K562 treated with DMSO at 1 percent for 12 hours (cell line): ENCODE results near the gene CKS1B. TPM values are rescaled to one million over a fixed set of nuclear protein-coding genes. Genes with fewer than 3 reads are reported as not detected.

Source experiments
- total RNA-seq: library from RNA; unstranded; fragments of 300-600 nt; gene quantifications from 2 replicates; pipeline ENCODE4 v1.2.3, GENCODE V29; 2022; ENCODE audit not compliant: insufficient read depth

The CKS1B gene
- 450 and 472 TPM in 2 replicates for total RNA-seq

DNA sequence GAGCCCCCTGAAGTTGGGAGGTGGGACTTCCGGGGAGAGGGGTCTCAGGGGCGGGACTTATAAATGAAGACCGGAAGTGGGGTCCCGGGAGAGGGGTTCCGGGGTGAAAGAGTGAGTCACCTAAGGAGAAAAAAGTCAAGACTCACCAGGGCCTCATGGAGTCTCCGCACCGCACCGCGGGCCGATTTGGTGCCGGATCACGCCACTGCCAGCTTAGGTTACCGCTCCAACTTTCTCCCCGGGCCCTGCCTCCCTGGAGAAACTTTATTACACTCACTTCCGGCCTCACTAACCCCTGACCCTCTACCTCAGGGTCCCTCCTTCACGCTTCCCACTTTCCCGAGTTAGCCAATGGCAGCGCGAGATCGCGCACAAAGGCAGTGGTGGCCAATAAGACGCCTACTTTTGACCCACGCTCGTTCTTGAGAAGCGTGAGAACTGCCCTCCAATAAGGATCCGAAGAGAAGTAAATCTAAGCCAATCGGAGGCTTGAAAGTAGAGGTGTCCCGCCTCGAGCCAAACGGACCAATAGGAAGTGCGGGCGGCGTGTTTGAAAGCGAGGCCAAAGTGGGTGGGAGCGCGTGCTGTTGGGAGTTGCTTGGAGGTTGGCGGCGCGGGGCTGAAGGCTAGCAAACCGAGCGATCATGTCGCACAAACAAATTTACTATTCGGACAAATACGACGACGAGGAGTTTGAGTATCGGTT lies at the start of gene CKS1B:
CKS1B (plus strand) TSS at position 580 of the 706 bp plus-strand sequence; CDS start at position 645, 65 bp downstream.

DNA sequence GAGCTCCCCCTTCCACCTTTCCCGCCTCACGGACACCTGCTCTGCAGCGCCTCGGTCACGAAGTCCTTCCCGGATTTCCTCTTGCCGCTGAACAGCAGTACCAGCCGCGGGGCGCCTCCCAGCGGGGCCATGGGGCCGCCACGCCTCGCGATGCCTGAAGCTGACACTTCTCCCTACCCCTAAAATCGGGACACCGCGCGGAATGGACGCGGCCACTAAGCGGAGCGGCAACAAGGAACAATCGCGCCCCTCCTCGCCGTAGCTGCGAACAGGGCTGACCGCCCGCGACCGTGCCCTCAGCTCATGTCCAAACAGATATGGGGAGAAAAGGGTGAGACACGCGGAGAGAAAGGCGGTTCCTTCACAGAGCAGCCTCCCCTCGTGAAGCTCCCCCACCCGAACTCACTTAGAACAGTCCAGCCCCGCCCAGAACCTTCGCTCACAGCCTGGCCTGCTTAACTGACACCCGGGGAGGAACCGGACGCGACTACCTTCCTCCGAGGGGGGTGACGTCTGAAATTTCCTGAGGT lies 37.9 kb upstream of the CKS1B start, which contains the start of gene PMVK:
PMVK (minus strand) TSS at position 165 of the 530 bp plus-strand sequence; CDS start at position 131, 34 bp downstream.

DNA sequence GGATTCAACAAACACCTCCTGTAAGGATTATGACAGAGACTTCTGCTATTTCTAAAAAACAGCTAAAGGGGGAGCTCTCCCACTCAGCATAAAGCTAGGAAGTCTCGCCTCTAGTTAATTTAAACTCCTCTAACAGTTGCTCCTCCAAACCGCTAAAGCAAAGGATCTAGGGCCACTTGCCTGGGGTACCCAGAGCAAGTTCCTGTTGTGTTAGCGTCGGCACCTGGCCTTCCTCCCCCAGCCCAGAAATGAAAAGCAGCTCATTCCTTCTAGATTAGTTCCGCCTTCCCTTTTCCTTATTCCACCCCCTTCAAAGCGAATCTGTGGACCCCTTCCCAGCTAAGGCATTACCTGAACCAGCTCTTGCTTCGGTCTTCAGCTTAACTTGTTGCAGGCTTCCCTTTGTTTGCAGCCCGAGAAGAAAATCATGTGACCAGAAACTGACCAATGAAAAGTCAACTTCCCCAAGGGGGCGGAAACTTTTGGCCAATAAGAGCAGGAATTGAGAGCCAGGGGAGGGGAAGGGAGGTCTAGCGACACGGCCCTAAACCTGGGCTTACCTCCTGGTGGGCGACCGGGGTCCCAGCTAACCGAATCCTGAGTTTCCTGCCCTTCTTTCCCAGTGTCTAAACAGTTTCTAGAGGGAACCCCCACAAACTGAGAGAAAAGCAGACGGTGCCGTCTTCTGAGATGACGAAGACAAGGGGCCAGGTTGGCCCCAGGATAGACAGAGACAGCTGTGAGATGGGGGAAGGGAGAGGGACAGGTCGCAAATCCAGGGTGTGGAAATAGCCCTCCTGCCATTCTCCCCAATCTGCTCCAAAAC lies 18.6 kb upstream of the CKS1B start, which contains the start of gene PBXIP1:
PBXIP1 (minus strand) TSS at position 382 of the 826 bp plus-strand sequence. CDS start 2,378 bp downstream, outside the sequence.

DNA sequence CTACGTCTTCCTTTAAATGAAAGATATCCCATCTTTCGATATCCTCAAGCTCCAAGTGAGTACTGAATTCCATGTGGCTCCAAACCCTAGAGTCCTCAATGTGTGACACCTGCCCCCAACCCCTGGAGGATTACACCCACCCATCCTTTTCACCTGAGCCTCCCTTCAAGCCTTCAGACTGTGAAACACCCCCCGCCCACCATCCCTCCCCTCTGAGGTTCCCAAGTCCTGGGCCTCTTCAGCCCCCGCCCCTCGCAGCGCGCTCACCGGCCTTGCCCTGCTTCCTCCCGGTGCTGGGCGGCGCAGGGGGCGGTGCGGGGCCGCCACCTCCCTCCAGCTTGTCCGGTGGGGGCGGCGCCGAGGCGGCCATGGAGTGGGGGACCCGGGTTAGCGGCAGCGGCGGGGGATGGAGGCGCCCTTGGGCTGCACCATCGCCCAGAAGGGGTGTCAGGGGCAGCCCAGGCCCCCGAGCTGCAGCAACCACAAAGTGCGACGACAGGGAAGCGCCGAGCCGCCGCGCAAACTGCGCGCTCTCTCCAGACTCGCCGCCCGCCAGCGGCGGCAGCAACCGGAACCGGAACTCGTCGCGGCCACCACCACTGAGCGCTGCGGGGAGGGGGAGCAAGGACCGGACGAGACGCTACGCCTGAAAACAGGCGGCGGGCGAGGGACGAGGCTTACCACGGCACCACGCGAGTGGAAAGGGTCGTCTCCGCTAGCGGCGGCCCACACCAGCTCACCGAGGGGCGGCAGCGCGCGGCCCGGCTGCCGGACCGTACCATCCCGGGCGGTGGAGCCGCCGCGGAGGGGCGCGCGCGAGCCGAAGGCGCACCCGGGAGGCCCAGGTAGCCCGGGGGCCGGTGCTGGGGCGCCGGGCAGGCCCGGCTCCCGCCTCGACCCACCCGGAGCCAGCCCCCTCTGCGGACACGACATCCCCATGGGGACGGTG lies 13.0 kb upstream of the CKS1B start, which contains the start of gene PYGO2:
PYGO2 (minus strand) TSS at position 576 of the 949 bp plus-strand sequence; CDS start at position 370, 206 bp downstream.

DNA sequence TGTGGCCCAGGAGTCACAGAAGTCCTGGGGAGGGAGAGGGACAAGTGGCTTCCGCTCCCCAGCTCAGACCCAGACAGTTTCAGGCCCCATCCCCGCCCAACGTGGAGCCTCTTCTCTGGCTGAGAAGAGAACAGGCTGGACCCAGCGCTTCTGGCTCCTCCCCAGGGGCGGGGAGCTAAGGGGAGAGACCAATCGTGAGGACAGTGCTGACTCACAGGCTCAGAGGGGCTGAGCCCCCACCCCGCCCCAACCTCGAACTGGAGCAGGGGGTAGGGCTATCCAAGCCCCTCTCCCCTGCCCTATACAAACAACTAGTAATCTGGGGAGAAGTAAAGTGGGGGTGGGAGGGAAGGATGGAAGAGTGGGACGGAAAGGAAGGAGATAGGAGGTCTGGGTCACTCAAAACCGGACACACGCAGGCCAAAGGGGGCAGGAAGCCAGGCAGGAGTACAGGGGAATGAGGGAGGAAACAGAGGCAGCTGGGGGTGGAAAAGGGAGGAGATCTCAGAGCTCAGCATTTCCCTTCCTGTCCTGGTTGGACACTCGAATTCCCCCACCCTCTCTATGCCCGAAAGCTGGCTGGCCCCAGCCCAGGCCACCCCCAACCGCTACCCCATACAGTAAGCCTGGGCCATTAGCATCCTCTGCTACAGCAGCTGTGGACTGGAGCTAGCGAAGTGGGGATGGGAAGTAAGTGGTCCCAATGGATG lies 3.7 kb upstream of the CKS1B start, which contains the start of gene SHC1:
SHC1 (minus strand) TSS at position 117 of the 710 bp plus-strand sequence. CDS start 221 bp downstream, outside the sequence.

DNA sequence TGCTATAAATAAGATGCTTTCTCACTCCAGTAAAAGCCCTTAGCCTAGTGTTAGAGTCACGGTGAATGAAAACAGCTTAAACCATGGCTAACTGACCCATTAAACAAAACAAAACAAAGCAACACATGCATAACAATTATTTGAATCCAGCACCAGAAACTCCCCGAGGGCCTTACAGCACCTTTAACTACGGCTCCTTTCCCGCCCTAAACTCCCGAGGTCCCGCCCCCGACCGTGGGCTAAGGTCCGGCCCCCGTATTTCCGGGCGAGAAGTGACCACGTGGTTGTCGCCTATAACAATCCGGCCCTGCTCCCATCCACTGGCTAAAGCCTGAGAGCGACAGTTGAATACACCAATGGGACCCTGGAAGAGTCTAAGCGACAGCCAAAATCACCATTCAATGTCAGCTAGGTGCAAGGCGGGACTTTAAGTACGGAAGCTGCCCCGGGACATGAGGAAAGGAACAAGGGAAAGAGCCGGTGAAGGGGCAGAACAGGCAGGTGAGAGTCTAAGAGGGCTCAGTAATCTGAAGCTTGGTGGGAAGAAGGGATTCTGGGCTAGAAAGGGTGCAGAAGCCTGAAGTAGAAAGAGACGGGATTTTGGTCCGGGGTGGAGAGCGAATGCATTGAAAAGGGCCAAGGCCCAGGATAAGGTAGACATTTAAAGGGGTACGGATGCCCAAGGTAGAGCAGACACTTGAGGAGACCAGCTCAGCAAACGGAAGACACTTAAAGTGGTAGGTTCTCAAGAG lies 8.6 kb downstream of the CKS1B start, which contains the start of gene FLAD1:
FLAD1 (plus strand) TSS at position 448 of the 752 bp plus-strand sequence. CDS start 351 bp downstream, outside the sequence.

DNA sequence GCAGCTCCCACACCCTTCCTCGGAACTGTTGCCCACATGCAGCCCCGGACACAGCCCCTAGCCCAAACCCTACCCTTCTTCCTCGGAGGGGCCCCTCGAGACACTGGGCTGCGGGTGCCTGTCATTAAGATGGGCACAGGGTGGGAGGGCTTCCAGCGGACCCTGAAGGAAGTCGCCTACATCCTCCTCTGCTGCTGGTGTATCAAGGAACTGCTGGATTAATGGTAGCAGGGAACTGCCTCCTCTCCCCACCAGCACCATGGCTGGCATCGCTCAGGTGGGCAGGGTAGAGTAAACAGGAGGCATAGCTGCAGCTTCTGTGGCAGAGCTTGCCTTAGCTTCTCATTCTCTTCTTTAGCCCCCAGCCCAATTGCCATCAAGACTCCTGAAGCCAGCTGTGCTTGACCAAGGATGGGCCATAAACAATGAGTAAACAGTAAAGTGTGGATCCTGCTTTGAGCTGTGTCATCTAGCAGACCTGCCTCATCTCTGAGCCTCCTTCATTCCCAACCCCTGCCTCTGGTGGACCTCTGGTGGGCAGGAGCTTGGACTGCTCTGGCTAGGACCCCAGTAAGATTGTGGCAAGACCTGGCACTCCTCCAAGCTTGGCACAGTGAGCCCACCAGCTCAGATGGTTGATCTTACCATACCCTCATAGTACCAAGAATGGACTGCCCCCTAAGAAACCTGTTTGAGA lies 19.2 kb downstream of the CKS1B start, which contains the start of gene LENEP:
LENEP (plus strand) TSS at position 15 of the 697 bp plus-strand sequence; CDS start at position 37, 22 bp downstream.

DNA sequence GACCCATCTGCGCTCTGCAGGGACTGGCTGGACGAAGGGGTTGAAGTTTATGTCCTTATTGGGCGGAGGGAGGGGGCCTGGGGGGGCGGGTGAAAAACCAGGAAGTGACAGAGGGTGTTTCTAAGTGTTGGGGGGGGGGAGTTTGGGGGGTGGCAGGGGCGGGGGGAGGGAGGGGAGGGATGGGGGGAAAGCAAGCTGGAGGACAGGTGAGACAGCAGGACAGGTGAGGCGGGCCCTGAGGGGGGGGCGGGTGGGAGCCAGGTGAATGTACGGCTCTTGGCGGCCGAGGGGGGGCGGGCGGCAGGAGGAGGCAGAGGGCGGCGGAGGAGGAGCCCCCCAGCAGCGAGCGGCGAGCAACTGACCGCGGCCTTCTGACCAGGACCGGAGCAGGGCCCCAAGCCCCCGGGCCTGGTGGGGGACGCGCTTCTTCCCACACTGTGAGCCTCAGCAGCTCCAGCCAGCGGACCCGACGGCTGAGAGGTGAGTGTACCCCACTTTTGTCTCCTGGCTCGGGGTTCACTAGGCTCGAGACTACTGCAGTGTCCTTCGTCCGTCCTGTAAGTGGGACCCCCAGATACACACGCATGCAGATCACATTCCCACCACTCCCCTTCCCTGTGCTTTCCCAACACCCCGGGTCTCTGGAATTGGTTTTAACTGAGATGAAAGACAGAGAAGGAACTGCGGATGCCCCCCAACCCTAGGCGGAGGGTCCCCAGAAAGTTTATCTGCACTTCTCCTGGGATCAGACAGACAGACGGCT lies 28.2 kb downstream of the CKS1B start, which contains the start of gene ZBTB7B:
ZBTB7B (plus strand) TSS at position 339 of the 763 bp plus-strand sequence. CDS start 11,859 bp downstream, outside the sequence.

Other genes starting within 250 kb of the CKS1B start
- not detected in 2 replicates for gene KCNN3, start 104.4 kb upstream of the CKS1B start, total RNA-seq
- gene PMVK, start 38.0 kb upstream of the CKS1B start, total RNA-seq = 12.9 and 20.3 TPM in 2 replicates
- gene PBXIP1, start 18.6 kb upstream of the CKS1B start, total RNA-seq = 15.6 and 22.5 TPM in 2 replicates
- gene PYGO2, start 12.9 kb upstream of the CKS1B start, total RNA-seq = 29.6 and 51.5 TPM in 2 replicates
- gene SHC1, start 3.9 kb upstream of the CKS1B start, total RNA-seq = 26.5 and 56.6 TPM in 2 replicates
- 39.5 and 45.7 TPM in 2 replicates for gene FLAD1, start 8.7 kb downstream of the CKS1B start, total RNA-seq
- not detected in 2 replicates for gene LENEP, start 18.9 kb downstream of the CKS1B start, total RNA-seq
- 31.1 and 37.0 TPM in 2 replicates for gene ZBTB7B, start 28.1 kb downstream of the CKS1B start, total RNA-seq
- gene DCST2, start 59.1 kb downstream of the CKS1B start, total RNA-seq = 0.99 and 2.2 TPM in 2 replicates
- gene DCST1, start 59.1 kb downstream of the CKS1B start, total RNA-seq = not detected in 2 replicates
- 44.7 and 44.9 TPM in 2 replicates for gene ADAM15, start 76.6 kb downstream of the CKS1B start, total RNA-seq
- gene EFNA4, start 89.1 kb downstream of the CKS1B start, total RNA-seq = 11.9 and 16.0 TPM in 2 replicates
- 5.3 and 6.7 TPM in 2 replicates for gene EFNA3, start 104.2 kb downstream of the CKS1B start, total RNA-seq
- gene EFNA1, start 153.2 kb downstream of the CKS1B start, total RNA-seq = 3.9 and 5.4 TPM in 2 replicates
- gene SLC50A1, start 161.2 kb downstream of the CKS1B start, total RNA-seq = 106 and 112 TPM in 2 replicates
- 98.9 and 177 TPM in 2 replicates for gene DPM3, start 165.8 kb downstream of the CKS1B start, total RNA-seq
- 303 and 367 TPM in 2 replicates for gene KRTCAP2, start 198.6 kb downstream of the CKS1B start, total RNA-seq
- 0.26 TPM in 1 of 2 replicates, not detected in the other for gene TRIM46, start 199.2 kb downstream of the CKS1B start, total RNA-seq
- gene THBS3, start 233.2 kb downstream of the CKS1B start, total RNA-seq = 3.1 and 3.3 TPM in 2 replicates
- 61.9 and 73.8 TPM in 2 replicates for gene MTX1, start 234.0 kb downstream of the CKS1B start, total RNA-seq